Endothelial cell of umbilical vein (primary cell): ENCODE data around the gene ADGRD1. TPM values are rescaled to one million over a fixed set of nuclear protein-coding genes. Genes with fewer than 3 reads are reported as not detected.

ENCODE experiments used
- BruUV-seq: library from RNA; stranded (reverse); fragments of 400-500 nt; replicated peaks from 2 replicates; lab custom pipeline; 2021; lab: Mats Ljungman, UMichigan
- CTCF ChIA-PET: fragments of 300-600, 350-600 bp; sonication (Branson Sonifier 250); formaldehyde crosslinking; loops from one replicate; lab custom pipeline; 2021; ENCODE audit warnings: antibody characterized with exemption, inconsistent platforms; lab: Charles Lee
- POLR2A ChIA-PET: fragments of 300-600, 350-600 bp; sonication (Branson Sonifier 250); formaldehyde crosslinking; loops from one replicate; lab custom pipeline; 2021; ENCODE audit warnings: antibody characterized with exemption, inconsistent platforms; lab: Charles Lee
- DNase-seq: peaks from one replicate; pipeline ENCODE4 v3.0.0-alpha.2; 2011; ENCODE audit warnings: low read depth, low spot score
- FAIRE-seq: peaks from 2 replicates; lab custom pipeline; 2011; peaks lifted over from hg19 to GRCh38; lab: Jason Lieb, UNC
- H2AFZ ChIP-seq: 2 replicates; pipeline ENCODE4 v1.6.0; 2012; ENCODE audit warnings: low read depth, low read length, control low read depth, inconsistent platforms
- H3K27ac ChIP-seq: 2 replicates; pipeline ENCODE4 v1.5.1; 2011; ENCODE audit warnings: low read depth, mild to moderate bottlenecking, control low read depth, low read length, moderate library complexity; ENCODE audit not compliant: insufficient read depth
- H3K27me3 ChIP-seq, 2 experiments: 2 replicates each; pipeline versions ENCODE4 v1.6.0 to v1.6.1; 2011; ENCODE audit warnings: low read length in 2 of 2, mixed read lengths in 1 of 2; ENCODE audit not compliant: control insufficient read depth in 2 of 2, insufficient read depth in 2 of 2
- H3K36me3 ChIP-seq, 2 experiments: 2 replicates in 1 of 2; 3 replicates in 1 of 2; pipeline ENCODE4 v1.5.1; 2011; ENCODE audit warnings: low read length in 2 of 2, mild to moderate bottlenecking in 1 of 2, moderate library complexity in 1 of 2; ENCODE audit not compliant: control insufficient read depth in 2 of 2, insufficient read depth in 2 of 2; ENCODE audit errors: extremely low read depth in 1 of 2
- H3K4me1 ChIP-seq: 3 replicates; pipeline ENCODE4 v1.5.1; 2011; ENCODE audit warnings: mild to moderate bottlenecking, low read length; ENCODE audit not compliant: control insufficient read depth, insufficient read depth; ENCODE audit errors: extremely low read depth
- H3K4me2 ChIP-seq: 2 replicates; pipeline ENCODE4 v1.6.1; 2011; ENCODE audit warnings: low read length, control low read depth, mixed read lengths; ENCODE audit not compliant: insufficient read depth
- H3K4me3 ChIP-seq, 3 experiments: fragments of 200-600 bp in 1 of 3; sonication (generic), shearing (Covaris generic) in 1 of 3; replicated peaks in 1 of 3; 2 replicates each; pipeline ENCODE4 v1.5.1; 2011 to 2016; ENCODE audit warnings: control low read depth in 3 of 3, low read length in 3 of 3, mild to moderate bottlenecking in 2 of 3, inconsistent platforms in 1 of 3, low read depth in 1 of 3, moderate library complexity in 1 of 3; ENCODE audit not compliant: insufficient read depth in 1 of 3
- H3K79me2 ChIP-seq: 2 replicates; pipeline ENCODE4 v1.6.0; 2012; ENCODE audit warnings: low read length, inconsistent platforms; ENCODE audit not compliant: control insufficient read depth, insufficient read depth
- H3K9ac ChIP-seq: replicated peaks from 2 replicates; pipeline ENCODE3; 2011; ENCODE audit warnings: low read length, control low read depth; ENCODE audit not compliant: insufficient read depth; ENCODE audit errors: extremely low read depth
- H3K9me1 ChIP-seq: replicated peaks from 3 replicates; pipeline ENCODE4 v1.6.0; 2011; ENCODE audit warnings: mild to moderate bottlenecking, low read length; ENCODE audit not compliant: control insufficient read depth, insufficient read depth; ENCODE audit errors: extremely low read depth
- H3K9me3 ChIP-seq: replicated peaks from 2 replicates; pipeline ENCODE4 v1.5.1; 2012; ENCODE audit warnings: low read length, inconsistent platforms; ENCODE audit not compliant: control insufficient read depth, insufficient read depth
- H4K20me1 ChIP-seq: replicated peaks from 2 replicates; pipeline ENCODE3; 2011; ENCODE audit warnings: mild to moderate bottlenecking, low read length; ENCODE audit not compliant: control insufficient read depth, insufficient read depth; ENCODE audit errors: extremely low read depth
- CTCF ChIP-seq, 2 donors: IDR thresholded peaks; 1 replicate in 1 of 2; 2 replicates in 1 of 2; pipeline ENCODE4 v1.5.1; 2011; ENCODE audit warnings: low read length in 2 of 2, mild to moderate bottlenecking in 2 of 2, moderate library complexity in 2 of 2, control low read depth in 1 of 2, inconsistent platforms in 1 of 2, low read depth in 1 of 2; ENCODE audit not compliant: insufficient read depth in 1 of 2; ENCODE audit errors: extremely low read depth in 1 of 2
- EZH2 ChIP-seq: IDR thresholded peaks from 2 replicates; pipeline ENCODE4 v1.6.1; 2012; ENCODE audit warnings: borderline replicate concordance, low read depth, mild to moderate bottlenecking, moderate library complexity, low read length, inconsistent platforms; ENCODE audit not compliant: severe bottlenecking
- FOS ChIP-seq: IDR thresholded peaks from 2 replicates; pipeline ENCODE4 v1.6.1; 2011; ENCODE audit warnings: mild to moderate bottlenecking, low read length, moderate library complexity, borderline replicate concordance; ENCODE audit not compliant: insufficient read depth
- GATA2 ChIP-seq: IDR thresholded peaks from 2 replicates; pipeline ENCODE4 v1.7.0; 2011; ENCODE audit warnings: low read depth, mild to moderate bottlenecking, moderate library complexity, mixed read lengths, low read length; ENCODE audit not compliant: insufficient read length, insufficient read depth
- JUN ChIP-seq: IDR thresholded peaks from 2 replicates; pipeline ENCODE4 v1.6.1; 2011; ENCODE audit warnings: borderline replicate concordance, low read depth; ENCODE audit not compliant: insufficient read length, insufficient read depth
- MAX ChIP-seq: IDR thresholded peaks from 2 replicates; pipeline ENCODE4 v1.6.1; 2011; ENCODE audit not compliant: insufficient read depth, insufficient read length
- MYC ChIP-seq: IDR thresholded peaks from one replicate; pipeline ENCODE4 v1.6.1; 2011; ENCODE audit warnings: mild to moderate bottlenecking, low read depth, low read length
- POLR2A ChIP-seq: IDR thresholded peaks from 2 replicates; pipeline ENCODE4 v1.6.1; 2012; ENCODE audit warnings: low read depth, mild to moderate bottlenecking, control low read depth, low read length
- POLR2AphosphoS5 ChIP-seq: IDR thresholded peaks from 2 replicates; pipeline ENCODE4 v1.6.1; 2012; ENCODE audit warnings: low read depth, mild to moderate bottlenecking, control low read depth, low read length, moderate library complexity; ENCODE audit not compliant: insufficient read depth
- dilution Hi-C: fragments of 300-500 bp; cut with MboI; formaldehyde crosslinking; loops from one replicate; pipeline ENCODE4 v1.15.0; 2019; ENCODE audit warnings: low sequenced_read_pairs; ENCODE audit not compliant: extremely low pct_ligation_motif_present
- intact Hi-C: fragments of 100-400 bp; cut with micrococcal nuclease; formaldehyde crosslinking; loops from one replicate; pipeline ENCODE4 v1.10.0; 2022
- polyA plus RNA-seq, 4 experiments: library from polyadenylated mRNA; depleted of rRNA in 3 of 4; stranded (reverse) in 3 of 4; unstranded in 1 of 4; fragments of >200 nt; gene quantifications; 2 replicates each; pipeline versions ENCODE4 v1.2.1 to v1.2.3, GENCODE V29; 2011 to 2012; ENCODE audit warnings: missing spikeins in 1 of 4
- total RNA-seq: library from RNA; stranded (reverse); gene quantifications from 2 replicates; pipeline ENCODE4 v1.2.3, GENCODE V29; 2021

Gene ADGRD1
- total and polyA plus RNA-seq, 2 donors (not counting 3 experiments of a cell fraction or from before 2014, with no cell fraction given), result 0.07 TPM; not detected in 1

- H3K4me2 ChIP-seq, result no peak overlapping the region
- no peak overlapping the region for H3K4me3 ChIP-seq
- H3K4me1 ChIP-seq, result no peaks in the 10 kb centered on the region
- intact Hi-C loops, result no loop called here
- POLR2A ChIA-PET, result no interaction called here
- no peaks in the 10 kb centered on the region for H3K9me3 ChIP-seq
- H3K79me2 ChIP-seq, result no peaks in the 10 kb centered on the region
- no peak overlapping the region for H2AFZ ChIP-seq
- H3K27me3 ChIP-seq, result no peaks in the 10 kb centered on the region
- dilution Hi-C loops, result no loop called here
- BruUV-seq, result no TSS peak
- no peaks in the 10 kb centered on the region for H3K36me3 ChIP-seq
- FAIRE-seq (no peak), DNase-seq (no peak)
- H3K9ac ChIP-seq, result no peak overlapping the region
- H4K20me1 ChIP-seq, result no peaks in the 10 kb centered on the region
- CTCF ChIA-PET, result interaction anchor here (1.1 to 3.9 kb wide), 2 partner anchors 721 to 724 kb away, joined by 7 to 29 read pairs; no protein-coding TSS in a partner anchor
- H3K27ac ChIP-seq, result no peak overlapping the region
- no peaks in the 10 kb centered on the region for H3K9me1 ChIP-seq
- TF ChIP-seq EZH2 (no peak), MYC (no peak), MAX (no peak), JUN (no peak), CTCF (IDR thresholded peaks at IDR 0.05; ENCODE audit: extremely low read depth in 1 of 2, insufficient read depth in 1 of 2, low read depth in 1 of 2, low read length in 2 of 2) (no peak), POLR2A (no peak), POLR2AphosphoS5 (no peak), GATA2 (no peak), FOS (no peak)
Observed at GRCh38 chr12:131105351-131105735, 151.6 kb downstream of the ADGRD1 start.
